ENCODE results near the gene THSD4. TPM values are rescaled to one million over a fixed set of nuclear protein-coding genes. Genes with fewer than 3 reads are reported as not detected.

The THSD4 gene
- total and polyA plus RNA-seq, 2 of the 8 experiments (the other 6 are each of a cell fraction or from before 2014, with no cell fraction given) = 2.5 to 6.2 TPM

Other genes starting within 250 kb of the THSD4 start
- gene THAP10, start 223.0 kb upstream of the THSD4 start, total RNA-seq (2021; fragmentation: NEBNext Ultra II Directional; extraction: Animal tissue kit (Norgen Biotek cat#: 25700)) = 3.4 and 4.5 TPM in 2 replicates
- gene THAP10, start 223.0 kb upstream of the THSD4 start, polyA plus RNA-seq (2011; rRNA removed) = 2.8 and 3.2 TPM in 2 replicates
- gene LRRC49, start 222.6 kb upstream of the THSD4 start, total RNA-seq (2021; fragmentation: NEBNext Ultra II Directional; extraction: Animal tissue kit (Norgen Biotek cat#: 25700)) = 9.3 and 10.4 TPM in 2 replicates
- gene LRRC49, start 222.6 kb upstream of the THSD4 start, polyA plus RNA-seq (2011; rRNA removed) = 5.0 TPM in 2 replicates

All from H1 (cell line).